Endothelial cell of umbilical vein (primary cell): ENCODE data around the gene KRTAP13-2.

Experiments
- CTCF ChIP-seq, 2 donors: IDR thresholded peaks; 1 replicate in 1 of 2; 2 replicates in 1 of 2; pipeline ENCODE4 v1.5.1; 2011; ENCODE audit warnings: low read length in 2 of 2, mild to moderate bottlenecking in 2 of 2, moderate library complexity in 2 of 2, control low read depth in 1 of 2, inconsistent platforms in 1 of 2, low read depth in 1 of 2; ENCODE audit not compliant: insufficient read depth in 1 of 2; ENCODE audit errors: extremely low read depth in 1 of 2
- EZH2 ChIP-seq: IDR thresholded peaks from 2 replicates; pipeline ENCODE4 v1.6.1; 2012; ENCODE audit warnings: borderline replicate concordance, low read depth, mild to moderate bottlenecking, moderate library complexity, low read length, inconsistent platforms; ENCODE audit not compliant: severe bottlenecking
- POLR2A ChIP-seq: IDR thresholded peaks from 2 replicates; pipeline ENCODE4 v1.6.1; 2012; ENCODE audit warnings: low read depth, mild to moderate bottlenecking, control low read depth, low read length
- POLR2AphosphoS5 ChIP-seq: IDR thresholded peaks from 2 replicates; pipeline ENCODE4 v1.6.1; 2012; ENCODE audit warnings: low read depth, mild to moderate bottlenecking, control low read depth, low read length, moderate library complexity; ENCODE audit not compliant: insufficient read depth
- TF ChIP-seq, protein P1 (sequence below): IDR thresholded peaks from 2 replicates; pipeline ENCODE4 v1.6.1; 2011; ENCODE audit not compliant: insufficient read depth, insufficient read length

GRCh38 chr21:30391492-30392025 is 19.5 kb upstream of the KRTAP13-2 start:
- no peak for TF ChIP-seq EZH2
- no peak for TF ChIP-seq CTCF (IDR thresholded peaks at IDR 0.05; ENCODE audit: extremely low read depth in 1 of 2, insufficient read depth in 1 of 2, low read depth in 1 of 2, low read length in 2 of 2)
- TF ChIP-seq POLR2A = no peak
- no peak for TF ChIP-seq POLR2AphosphoS5
- TF ChIP-seq, protein P1, sequence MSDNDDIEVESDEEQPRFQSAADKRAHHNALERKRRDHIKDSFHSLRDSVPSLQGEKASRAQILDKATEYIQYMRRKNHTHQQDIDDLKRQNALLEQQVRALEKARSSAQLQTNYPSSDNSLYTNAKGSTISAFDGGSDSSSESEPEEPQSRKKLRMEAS = no peak
